ENCODE data around the gene GRAMD1B.
"Not testable (repeated sequence)": the region's sequence is repeated elsewhere in the genome, so short reads cannot be mapped to it uniquely, and the experiment has no call there.

The GRAMD1B gene

DNA sequence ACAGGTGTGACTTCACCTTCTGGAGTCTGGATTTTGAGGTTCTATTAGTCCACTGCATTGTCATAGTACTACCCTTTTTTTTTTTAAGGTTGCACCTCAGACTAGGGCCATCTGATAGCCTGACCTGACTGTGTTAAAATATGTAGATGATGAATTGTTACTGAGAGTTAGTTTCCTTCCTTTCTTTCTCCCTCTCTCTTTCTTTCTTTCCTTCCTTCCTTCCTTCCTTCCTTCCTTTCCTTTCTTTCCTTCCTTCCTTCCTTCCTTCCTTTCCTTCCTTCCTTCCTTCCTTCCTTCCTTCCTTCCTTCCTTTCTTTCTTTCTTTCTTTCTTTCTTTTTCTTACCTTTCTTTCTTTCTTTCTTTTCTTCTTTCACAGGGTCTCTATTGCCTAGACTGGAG, 83.2 kb downstream of the GRAMD1B start:
- not testable (repeated sequence) for DNase-seq

DNA sequence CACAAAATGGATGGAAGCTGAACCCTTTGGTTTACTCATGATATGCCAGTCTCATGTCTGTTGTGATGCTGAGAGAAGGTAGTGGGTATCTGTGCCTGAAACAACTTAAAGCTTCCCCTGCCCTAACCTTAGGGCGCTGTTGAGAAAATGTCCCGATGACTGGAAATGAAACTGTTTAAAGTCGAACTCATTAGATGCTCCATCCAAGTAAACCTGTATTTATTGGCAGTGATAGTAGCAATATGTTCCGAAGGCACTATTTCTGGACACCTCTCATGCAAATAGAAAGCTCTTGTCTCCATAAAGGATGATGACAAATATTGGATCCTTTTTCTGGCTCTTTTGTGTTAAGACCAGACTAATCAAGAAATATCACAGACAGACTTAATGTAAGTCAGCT, 86.2 kb downstream of the GRAMD1B start:
- DNase-seq, result no peak

DNA sequence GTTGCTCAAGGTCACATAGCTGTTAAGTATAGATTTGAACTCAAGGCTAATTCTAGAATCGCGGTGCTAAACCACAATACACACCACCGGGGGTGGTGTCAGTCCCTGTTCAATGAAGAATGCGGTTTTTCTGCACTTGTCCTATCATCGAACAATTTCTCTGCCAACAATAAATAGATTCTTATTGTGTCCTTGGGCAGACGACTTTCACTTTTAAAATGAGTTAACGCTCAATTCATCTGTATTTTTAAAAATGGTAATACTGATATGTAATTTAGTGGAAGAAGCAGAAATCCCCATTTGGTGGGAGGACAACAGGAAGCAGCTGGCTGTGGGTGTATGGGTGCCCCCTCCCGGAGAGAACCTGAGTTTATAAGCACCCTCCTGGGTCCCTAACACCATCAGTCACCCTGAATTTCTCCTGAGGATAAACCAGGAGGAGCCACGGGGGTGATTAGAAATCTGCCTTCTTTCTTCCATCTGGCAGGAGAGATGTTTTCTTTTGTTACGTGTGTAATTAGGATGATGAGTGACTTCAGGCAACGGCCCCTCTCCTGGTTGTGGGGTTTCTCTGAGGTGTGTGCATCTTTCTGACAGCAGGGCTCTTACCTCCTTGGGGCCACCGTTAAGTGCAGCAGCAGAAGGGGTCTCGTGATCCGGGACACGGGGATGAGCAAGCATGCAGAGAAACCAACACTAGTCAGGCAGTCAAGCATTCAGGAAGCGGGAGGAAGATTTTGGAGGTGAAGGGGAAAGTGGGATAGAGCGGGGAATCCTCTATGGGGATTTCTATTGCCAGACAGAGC, 87.7 kb downstream of the GRAMD1B start:
- peak; percentile 6 for DNase-seq

DNA sequence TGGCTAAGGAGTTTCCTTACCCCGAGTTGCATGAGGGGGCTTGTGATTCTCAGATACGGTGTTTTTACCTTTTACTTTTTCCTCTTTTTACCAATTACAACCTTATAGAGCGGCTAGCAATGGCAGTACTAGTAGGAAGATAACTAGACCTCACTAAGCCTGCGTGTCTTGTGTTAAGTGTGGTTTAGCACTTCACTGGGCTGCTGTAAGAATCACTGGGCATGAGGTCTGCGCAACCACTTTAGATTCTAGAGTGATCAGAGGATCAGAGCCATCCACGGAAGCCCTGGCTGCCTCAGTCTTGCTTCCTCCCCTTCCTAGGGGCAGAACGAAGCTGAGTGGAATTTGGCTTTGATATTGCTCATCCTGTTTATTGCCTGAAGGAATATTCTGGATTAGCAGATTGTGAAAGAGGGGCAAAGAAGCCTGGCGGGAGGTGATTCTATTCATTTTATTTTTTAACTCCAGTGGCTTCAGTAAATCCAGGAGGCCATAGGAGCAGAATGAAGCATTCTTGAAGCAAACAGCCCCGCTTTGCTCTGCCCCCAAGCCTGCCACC, 88.5 kb downstream of the GRAMD1B start:
- DNase-seq, result no peak

DNA sequence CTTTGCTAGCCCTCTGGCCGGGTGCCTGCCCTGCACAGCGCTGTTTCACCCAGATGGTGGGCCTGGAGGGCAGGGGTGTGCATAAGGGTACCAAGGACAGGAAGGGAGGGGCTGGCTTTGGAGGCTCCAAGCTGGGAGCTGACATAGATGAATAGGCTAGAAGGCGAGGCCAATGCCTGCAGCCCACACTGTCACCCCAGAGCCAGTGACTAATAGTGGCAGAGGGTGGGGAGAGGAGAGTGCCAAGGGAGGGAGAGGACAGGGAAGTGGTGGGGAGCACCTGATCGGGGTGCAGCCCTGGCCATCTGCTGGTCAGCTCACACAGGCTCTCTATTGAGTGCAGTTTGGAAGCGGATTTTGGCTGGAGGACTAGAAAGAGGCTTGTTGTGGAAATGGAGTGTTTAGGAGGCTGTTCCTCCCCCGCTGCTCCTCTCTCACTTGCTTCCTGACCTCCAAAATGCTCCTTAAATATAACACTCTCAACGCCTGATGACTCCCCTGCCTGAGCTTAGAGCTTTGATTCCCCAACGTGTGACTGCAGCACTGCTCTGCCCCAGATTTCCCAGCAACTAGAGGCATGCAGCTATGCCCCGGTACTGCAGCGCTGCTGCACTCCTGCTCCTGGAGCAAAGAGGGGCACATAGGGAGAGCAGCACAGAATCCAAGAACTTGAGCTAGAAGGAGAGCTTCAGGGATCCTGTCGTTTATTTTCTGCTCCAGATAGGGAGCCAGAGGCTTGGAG, 89.2 kb downstream of the GRAMD1B start:
- DNase-seq, result no peak

DNA sequence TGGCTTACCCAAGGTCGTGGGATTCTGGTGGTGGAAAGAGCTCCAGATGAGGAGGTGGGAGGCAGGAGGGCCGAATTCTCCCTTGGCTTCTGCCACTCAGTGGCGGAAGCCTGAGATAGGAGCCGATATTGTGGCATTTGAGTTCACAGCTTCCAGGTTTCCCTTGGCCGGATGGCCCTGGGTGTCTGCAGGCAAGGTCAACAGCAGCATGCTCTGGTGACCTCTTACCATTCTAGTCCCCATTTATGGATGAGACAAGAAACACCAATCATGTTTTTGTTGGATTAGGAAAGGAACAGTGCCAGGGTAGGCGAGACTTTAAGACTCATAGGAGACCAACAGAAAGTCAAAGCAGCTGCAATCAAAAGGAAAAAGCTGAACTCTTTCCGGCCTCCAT, 89.7 kb downstream of the GRAMD1B start:
- no peak for DNase-seq

DNA sequence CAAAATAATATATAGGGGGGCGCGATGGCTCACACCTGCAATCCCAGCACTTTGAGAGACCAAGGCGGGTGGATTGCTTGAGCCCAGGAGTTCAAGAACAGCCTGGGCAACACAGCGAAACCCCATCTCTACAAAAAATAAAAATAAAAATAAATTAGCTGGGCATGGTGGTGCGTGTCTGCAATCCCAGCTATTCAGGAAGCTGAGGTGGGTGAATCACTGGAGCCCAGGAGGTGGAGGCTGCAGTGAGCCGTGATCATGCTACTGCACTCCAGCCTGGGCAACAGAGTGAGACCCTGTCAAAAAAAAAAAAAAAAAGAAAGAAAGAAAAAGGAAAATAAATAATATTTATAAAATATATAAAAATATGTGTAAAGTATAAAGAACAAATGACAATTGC, 90.4 kb downstream of the GRAMD1B start:
- DNase-seq, result not testable (repeated sequence)

DNA sequence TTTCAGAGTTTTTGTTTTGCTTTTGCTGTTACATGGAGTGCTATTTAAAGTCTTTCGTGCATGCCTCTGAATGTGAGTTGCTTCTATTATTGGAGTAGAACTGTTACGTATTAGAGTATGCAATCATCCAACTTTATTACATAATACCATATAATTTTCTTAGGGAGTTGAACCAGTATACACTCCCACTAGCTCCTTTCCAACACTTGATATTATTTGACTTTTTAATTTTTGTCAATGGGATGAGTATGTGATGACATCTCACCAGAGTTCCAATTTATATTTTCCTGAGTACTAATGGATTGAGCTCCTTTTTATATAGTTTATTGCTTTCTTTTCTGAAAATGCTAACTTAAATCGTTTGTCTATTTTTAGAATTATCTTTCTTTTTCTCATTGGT, 90.9 kb downstream of the GRAMD1B start:
- DNase-seq, result no peak

DNA sequence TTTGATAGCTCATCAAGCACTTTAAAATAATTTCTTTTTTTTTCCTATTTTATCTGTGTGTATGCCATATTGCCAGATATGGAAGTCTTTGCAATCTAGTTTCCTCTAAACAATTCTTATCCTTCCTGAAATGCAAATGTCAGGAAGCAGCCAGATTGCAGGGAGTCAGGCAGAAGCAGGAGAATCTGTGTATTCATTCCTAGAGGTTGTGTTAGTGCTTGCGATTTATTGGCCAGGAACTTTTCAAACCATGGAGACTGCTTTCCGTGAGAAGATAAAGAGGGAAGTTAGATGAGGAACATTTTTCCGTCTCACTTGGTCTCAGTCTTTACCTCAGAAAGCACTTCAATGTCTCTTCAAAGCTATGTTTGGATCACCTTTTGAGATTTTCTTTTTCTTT, 91.9 kb downstream of the GRAMD1B start:
- no peak for DNase-seq

DNA sequence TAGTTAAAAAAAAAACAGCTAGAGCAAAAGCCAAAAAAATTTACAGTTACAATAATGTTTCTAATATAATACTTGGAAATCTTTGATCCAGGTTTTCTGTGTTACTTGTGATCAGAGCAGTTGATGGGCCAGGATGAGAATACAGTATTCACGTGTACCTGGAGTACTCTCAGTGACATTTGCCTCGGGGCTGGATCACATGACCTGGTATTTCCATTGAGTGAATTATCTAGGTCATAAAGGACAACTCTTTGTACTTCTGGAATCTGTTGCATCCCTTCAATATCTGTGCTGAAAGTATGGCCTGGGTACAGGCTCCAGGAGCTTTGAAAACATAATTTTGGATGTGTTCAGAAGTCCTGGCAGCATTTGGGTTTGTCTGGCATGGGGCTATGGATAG, 93.5 kb downstream of the GRAMD1B start:
- DNase-seq, result no peak

DNA sequence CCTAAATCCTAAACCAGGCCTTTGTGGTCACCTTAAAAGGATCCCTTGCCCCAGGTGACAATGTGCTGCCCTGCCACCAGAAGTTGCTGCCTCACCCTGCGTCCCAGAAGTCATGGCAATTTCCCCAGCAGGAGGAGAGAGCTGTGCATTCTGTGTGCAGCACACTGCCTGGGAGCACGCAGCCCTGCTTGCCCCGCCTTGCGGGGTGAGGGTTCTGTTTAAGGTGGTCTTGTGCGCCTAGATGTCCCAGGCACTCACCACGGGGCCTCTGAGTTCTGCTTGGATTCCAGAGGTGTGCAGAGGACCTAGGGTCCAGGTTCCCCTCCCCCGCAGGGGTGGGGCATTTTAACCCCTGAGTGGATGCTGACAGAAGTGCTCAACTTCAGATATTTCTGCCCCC, 95.0 kb downstream of the GRAMD1B start:
- no peak for DNase-seq

DNA sequence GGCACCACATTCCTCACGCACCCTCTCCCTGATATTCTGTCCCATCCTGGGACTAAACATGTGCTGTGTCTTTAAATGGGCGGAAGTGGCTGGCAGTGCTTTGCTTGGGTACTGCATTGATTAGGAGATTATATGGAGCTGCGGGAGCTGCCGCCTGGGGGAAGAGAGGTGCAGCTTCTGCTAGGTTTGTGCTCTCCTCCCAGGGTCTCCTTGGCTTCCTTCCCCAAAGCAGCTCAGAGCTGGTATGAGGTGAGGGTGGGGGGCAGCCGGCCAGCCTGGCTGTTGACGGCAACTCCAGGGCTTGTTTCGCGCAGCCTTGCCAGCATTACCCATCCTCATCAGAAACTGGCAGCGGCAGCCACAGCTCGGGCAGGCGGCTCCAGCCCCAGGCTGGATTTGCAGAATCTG, 95.4 kb downstream of the GRAMD1B start:
- no peak for DNase-seq

DNA sequence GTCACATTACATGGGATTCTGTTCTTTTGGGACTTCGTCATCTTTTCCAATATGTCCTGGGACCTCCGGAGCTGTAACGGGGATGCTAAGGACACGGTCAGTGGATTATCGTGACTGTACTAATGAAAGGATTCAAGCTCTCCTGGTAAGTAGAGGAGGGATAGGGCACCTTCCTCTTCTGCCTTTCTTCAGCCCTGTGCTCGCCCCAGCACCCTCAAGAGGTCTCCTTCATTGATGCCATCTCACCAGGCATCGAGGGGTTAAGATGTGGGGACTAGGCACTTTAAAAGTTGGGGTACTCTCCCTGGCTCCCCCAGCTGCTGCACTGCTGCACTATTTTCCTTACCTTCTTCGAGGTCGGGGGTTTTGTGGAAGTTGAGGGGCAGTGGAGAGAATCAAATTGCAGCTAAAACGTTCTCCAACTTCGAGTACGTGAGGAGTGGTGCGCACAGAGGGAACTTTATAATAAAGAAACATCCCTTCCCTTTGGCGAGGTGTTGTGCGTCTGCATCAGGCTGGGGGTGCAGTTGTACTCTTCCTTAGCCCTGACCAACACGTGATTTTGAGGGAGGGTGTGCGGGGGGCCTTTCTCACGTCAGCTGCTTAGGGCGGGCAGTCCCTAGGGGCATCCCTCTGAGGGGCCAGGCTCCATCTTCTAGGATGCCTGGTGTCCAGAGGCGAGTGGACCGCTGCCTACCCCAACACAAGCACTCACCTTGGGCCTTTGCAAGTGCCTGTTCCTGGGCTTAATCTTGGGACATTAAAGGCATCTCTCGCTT, 96.1 kb downstream of the GRAMD1B start:
- DNase-seq, result no peak

DNA sequence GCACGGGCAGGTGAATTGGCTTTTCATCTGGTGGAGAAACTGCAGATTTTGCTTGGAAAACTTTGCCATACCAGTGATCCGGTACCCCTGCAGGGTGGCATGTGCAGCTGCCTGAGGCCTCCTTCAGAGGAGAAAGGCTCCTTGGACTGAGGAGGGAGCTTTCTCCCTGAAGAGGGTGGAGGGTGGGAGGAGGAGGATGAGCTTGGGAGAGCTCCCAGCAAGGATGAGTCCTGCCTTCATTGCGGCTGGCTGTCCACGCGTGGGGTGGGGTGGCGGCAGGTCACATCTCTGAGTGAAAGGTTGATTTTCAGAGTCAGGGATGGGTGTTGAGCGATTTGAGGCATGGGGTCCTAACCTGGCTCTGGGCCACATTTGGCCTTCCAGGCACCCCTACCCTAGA, 96.8 kb downstream of the GRAMD1B start:
- no peak for DNase-seq

DNA sequence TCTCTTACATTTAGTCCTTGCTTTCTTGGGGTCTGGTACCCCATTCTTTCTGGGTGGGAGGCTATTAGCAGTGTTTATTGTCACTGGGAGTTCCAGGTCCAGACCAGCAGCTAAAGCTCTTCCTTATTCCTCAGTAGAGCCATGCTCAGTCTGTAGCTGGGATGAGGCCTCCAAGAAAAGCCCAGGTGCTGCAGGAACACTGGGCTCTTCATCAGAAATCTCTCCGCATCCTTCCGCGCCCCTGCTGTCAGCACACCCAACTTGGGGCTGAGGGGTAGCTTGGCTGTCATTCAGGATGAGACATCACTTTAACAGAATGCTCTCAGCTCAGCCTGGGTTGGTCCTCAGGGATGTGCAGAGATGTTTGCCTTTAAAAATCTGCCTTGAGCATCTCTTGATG, 97.5 kb downstream of the GRAMD1B start:
- no peak for DNase-seq

DNA sequence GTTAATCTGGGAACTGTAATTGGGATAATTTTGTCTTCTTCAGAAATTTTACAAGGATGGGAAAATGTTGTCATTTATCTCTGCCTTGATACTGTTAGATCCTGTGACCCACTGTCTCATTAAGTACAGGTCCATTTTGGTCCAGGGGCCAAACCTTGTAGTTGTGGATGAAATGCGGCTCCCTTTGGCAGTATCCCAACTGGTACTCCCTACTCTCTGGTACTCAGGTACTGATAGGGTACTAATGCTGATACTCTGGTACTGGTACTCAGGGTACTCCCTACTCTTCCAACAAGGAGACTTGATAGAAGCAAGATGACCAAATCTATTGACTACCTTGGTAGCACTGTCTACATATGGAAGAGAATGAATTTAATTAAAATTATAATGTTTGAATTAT, 97.9 kb downstream of the GRAMD1B start:
- no peak for DNase-seq

DNA sequence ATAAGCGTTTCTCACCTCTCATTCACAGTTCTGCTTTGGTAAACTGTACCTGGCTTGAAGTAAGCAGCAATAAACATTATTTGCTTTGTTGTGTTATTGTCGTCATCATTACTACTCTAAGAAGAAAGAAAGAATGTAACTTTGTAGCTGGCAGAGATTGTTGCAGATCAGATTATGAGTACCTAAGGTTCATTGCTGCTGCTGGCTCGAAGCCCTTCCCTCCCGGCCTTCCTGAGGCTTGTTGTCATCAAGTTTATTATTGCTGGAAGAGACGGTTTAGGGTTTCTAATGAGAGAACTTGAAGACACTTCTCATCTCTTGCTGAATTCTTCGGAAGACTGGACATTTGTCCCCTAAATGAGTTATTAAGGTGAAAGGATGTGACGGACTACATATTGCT, 101.3 kb downstream of the GRAMD1B start:
- DNase-seq, result no peak

DNA sequence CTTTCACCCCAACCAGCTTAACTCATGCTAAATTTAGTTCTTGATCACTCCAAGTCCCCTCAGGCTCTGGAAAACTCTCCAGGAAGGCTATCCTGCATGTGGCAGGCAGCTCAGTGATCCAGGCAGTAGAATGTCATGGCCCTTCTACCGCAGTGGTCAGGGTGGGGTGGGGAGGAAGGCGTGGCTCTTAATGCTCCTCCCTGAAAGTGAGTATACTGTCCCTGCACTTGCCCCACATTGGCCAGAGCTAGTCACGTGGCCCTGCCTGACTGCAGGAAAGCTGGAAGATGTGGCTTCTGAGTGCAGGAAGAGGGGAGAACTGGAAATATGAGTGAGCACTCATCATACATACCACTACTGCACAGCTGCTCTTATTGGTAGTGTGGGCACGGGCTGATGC, 102.1 kb downstream of the GRAMD1B start:
- no peak for DNase-seq

DNA sequence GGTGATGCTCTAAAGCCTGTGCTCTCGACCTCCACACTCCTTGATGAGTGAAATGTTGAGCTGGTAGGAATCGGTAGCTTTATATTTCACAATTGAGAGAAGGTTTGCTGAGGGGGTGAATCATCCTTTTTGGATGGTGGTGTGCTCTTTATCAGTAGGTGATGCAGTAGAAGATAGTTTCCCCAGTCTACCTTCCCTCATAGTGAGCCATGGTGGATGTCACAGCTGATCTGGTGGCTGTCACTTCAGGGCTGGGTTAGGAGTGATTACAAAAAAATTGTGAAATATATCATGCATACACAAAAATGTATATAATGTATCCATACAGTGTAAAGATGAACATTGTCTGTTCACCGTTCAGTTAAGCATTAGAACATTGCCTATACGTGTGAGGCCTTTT, 105.3 kb downstream of the GRAMD1B start:
- DNase-seq, result no peak

DNA sequence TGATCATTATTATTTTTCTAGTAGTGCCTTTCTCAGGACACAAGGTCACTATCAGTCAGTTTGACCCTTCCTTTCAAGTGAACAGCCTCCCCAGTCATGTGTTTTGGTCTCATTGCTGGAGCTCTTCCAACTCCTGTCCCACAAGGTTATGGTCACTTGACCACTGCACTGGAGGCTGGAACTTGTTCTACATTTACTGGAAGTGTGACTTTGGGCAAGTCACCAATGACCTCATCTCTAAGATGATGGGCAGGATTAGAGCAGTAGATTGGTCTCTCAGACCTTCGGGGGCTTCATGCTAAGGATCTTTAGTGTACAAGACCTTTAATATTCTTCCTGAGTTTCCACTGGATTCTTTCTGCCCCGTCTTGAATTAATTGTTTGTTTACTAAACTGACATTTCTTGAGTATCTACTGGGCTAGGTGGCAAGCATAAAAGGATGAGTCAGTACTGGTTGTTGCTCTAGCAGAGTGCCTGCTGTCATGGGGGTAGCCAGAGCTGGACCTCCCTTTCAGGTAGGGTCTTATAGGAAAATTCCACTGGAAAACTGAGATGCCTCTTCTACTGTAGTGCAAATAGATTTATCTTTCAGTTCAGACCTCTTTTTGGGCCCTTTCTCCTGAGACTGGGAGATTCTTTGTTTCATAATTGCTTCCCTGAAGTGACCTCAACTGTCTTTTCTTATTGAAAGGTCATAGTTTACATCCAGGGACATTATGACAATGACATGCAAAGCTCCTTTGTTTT, 106.8 kb downstream of the GRAMD1B start:
- DNase-seq, result no peak

DNA sequence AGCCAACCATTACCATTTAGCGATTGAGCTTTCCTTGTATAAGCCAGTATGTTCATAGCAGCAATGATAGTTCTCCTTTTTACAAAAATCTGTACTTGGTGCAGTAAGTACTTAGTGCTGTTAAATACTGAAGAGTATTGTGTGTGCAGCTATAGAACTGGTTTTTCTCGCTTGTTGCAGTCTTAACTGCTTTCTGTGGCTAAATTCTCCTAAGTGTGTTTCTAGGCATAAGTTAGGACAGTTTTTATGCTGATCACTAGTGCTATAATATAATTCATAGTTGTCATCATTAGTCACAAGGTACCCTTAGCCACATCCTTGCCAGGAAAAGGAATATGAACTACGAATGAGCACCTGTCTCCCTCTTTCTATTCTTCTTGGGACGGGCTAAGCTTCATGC, 107.7 kb downstream of the GRAMD1B start:
- no peak for DNase-seq

DNA sequence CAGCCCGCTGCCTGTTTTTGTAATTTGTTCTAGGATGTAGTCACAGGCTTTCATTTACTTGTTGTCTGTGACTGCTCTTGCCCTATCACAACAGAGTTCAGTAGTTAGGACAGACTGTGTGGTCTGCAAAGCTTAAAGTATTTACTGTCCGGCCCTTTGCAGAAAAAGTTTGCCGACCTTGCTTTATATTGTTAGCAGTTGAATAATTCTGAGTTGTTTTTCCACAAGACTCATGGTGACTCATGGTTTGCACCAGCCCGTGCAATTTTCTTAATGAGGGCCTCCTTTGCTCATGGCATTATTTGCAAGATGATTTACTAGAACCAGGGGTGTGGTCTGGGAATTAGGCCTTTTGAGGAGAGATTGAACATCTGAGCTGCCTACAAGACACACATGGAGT, 113.7 kb downstream of the GRAMD1B start:
- no peak for DNase-seq
